ENCODE data around the gene ANP32A. TPM values are rescaled to one million over a fixed set of nuclear protein-coding genes. Genes with fewer than 3 reads are reported as not detected.

Gene ANP32A
- polyA plus RNA-seq, 1 donor: 201 TPM

GRCh38 chr15:68821841-68822381 lies 1.2 kb upstream of the ANP32A start:
- peak overlapping the region; percentile 89 for H3K4me3 ChIP-seq (ENCODE audit: low read length)
- DNase-seq: peak in 1 of 2 donors; percentile 83
- H3K27me3 ChIP-seq (ENCODE audit: control insufficient read depth, insufficient read depth, low read length): no peaks in the 10 kb centered on the region
- H3K4me1 ChIP-seq (ENCODE audit: control insufficient read depth, insufficient read depth, low read length): peaks cover 3% of the 10 kb centered on the region
- H3K36me3 ChIP-seq (ENCODE audit: control insufficient read depth, insufficient read depth, low read length): no peaks in the 10 kb centered on the region
- no peaks in the 10 kb centered on the region for H3K9me3 ChIP-seq (ENCODE audit: control insufficient read depth, low read depth, low read length)
- 6% methylated on average over 2 of the region's 16 CpGs for WGBS (ENCODE audit: insufficient coverage, low lambda C conversion rate)
- peak overlapping the region; percentile 97 for H3K27ac ChIP-seq (ENCODE audit: low read length)

GRCh38 chr15:68821190-68821840 lies 620 bp upstream of the ANP32A start:
- Histone ChIP-seq H3K27ac (ENCODE audit: low read length) (peak overlapping the region; percentile 97), H3K36me3 (ENCODE audit: control insufficient read depth, insufficient read depth, low read length) (no peaks in the 10 kb centered on the region), H3K27me3 (ENCODE audit: control insufficient read depth, insufficient read depth, low read length) (no peaks in the 10 kb centered on the region), H3K4me1 (ENCODE audit: control insufficient read depth, insufficient read depth, low read length) (peaks cover 6% of the 10 kb centered on the region), H3K9me3 (ENCODE audit: control insufficient read depth, low read depth, low read length) (no peaks in the 10 kb centered on the region), H3K4me3 (ENCODE audit: low read length) (peak overlapping the region; percentile 89)
- WGBS (ENCODE audit: insufficient coverage, low lambda C conversion rate): 0% methylated on average over 1 of the region's 60 CpGs
- DNase-seq: peak in 1 of 2 donors; percentile 55

DNA sequence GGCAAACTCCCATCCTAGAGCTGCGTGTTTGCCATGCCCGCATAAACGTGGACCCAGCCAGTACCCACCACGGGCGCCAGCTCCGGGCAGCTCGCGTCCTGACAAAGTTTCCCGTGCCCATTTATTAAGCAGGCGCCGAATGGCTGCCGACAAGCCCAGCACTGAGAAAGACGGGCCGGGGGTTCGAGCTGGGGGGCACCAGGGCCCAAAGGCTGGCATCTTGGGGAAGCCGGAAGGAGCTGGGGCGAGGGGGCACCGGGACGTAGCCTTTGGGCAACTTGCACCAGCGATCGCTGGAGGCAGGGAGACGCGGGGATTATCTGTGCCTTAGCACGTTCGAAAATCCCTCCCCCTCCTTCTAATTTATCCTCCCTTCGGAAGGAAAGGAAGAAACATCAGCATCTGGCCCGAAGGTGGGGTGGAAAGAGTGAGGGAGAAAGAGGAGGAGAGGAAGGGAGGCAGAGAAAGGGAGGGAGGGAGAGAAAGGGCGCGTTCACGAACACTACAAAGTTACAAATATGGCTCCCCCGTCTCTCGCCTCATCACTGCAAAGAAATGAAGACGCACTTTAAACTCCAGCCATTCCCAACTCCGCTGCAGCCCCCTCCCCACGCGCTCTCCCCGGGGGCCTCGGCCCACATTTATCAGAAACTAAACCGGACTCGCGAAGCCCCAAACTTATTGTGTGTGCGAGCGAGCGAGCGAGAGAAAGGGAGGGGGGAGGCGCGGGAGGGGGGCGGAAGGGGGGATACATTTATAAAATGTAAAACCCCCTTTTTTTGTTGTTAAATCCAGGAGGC lies 1.0 kb downstream of the ANP32A start:
- H3K27ac ChIP-seq (ENCODE audit: low read length): peak overlapping the region; percentile 97
- no peaks in the 10 kb centered on the region for H3K9me3 ChIP-seq (ENCODE audit: control insufficient read depth, low read depth, low read length)
- peaks cover 21% of the 10 kb centered on the region for H3K4me1 ChIP-seq (ENCODE audit: control insufficient read depth, insufficient read depth, low read length)
- H3K27me3 ChIP-seq (ENCODE audit: control insufficient read depth, insufficient read depth, low read length): no peaks in the 10 kb centered on the region
- WGBS (ENCODE audit: insufficient coverage, low lambda C conversion rate): 0% methylated on average over 2 of the region's 48 CpGs
- H3K36me3 ChIP-seq (ENCODE audit: control insufficient read depth, insufficient read depth, low read length): no peaks in the 10 kb centered on the region
- DNase-seq: peak in 1 of 2 donors; percentile 73
- H3K4me3 ChIP-seq (ENCODE audit: low read length): peak overlapping the region; percentile 89

DNA sequence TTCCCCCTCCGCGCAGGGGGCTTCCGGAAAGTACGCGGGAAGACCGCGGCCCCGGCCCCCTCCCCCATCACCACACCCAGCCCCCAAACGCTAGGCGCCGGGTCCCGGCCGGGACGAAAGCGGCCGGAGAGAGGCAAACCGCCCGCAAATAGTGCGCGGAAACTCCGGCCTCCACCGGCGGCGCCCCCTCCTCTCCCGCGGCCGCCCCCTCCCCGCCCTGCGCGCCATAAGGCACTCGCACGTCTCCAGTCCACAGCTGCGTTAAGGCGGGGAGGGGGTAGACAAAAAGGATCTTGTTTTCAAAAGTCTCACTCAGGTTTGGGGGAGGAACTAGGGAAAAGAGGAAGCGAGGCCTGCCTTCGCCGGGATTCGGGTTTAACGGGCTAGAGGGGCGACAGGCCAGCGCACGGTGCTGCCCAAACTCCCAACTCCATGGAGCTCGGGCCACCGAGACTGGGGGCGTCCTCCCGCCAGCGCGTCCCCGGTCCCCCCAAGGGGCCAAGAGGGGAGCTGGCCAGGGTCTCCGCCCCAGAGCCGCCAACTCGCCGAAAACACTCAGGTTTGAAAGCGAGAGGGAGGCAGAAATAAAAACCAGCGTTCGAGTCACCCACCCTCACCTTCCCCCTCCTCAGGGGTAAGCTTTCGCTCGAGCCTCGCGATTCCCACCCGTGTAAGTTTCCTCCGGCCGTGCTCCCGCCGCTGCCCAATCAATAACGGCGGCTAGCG lies 1.8 kb downstream of the ANP32A start:
- Histone ChIP-seq H3K4me1 (ENCODE audit: control insufficient read depth, insufficient read depth, low read length) (peaks cover 26% of the 10 kb centered on the region), H3K27me3 (ENCODE audit: control insufficient read depth, insufficient read depth, low read length) (no peaks in the 10 kb centered on the region), H3K4me3 (ENCODE audit: low read length) (peak overlapping the region; percentile 89), H3K36me3 (ENCODE audit: control insufficient read depth, insufficient read depth, low read length) (no peaks in the 10 kb centered on the region), H3K9me3 (ENCODE audit: control insufficient read depth, low read depth, low read length) (no peaks in the 10 kb centered on the region), H3K27ac (ENCODE audit: low read length) (peak overlapping the region; percentile 97)
- DNase-seq: peak; percentile 33 to 70
- no CpG with 5 or more reads among the region's 68 CpGs for WGBS (ENCODE audit: insufficient coverage, low lambda C conversion rate)

DNA sequence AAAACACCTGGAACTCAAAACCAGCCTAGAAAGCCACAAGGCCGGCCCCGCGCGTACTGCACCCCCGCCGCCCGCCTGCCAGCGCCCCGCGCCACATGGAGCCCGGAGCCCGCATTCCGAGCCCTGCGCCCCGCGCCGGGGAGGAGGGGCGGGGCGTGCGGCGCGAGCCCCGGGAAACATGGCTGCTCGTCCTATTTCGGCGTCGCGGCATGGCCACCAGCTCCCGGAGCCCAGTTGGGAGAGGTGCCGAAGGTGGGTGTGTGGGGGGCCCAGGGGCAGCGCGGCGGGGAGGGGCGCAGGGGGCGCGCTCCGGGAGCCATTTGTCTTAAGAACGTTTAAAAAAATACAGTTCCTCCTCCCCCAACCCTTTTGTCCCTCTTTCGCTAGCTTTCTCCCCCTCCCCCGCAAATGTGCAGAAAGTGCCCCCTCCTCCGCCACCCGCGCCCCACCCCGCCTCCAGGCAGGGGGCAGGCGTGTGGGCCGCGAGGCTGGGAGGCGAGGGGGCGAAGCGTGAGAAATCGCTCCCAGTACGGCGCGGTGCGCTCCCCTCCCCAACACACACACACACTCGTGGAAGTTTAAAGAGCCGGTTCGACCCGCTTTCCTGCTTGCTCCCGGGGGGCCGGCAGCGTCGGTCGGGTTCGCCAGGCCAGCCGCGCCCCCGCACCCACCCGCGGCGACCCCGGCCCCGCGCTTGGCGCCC lies 2.5 kb downstream of the ANP32A start:
- WGBS (ENCODE audit: insufficient coverage, low lambda C conversion rate): no CpG with 5 or more reads among the region's 75 CpGs
- Histone ChIP-seq H3K9me3 (ENCODE audit: control insufficient read depth, low read depth, low read length) (no peaks in the 10 kb centered on the region), H3K4me3 (ENCODE audit: low read length) (peak overlapping the region; percentile 89), H3K4me1 (ENCODE audit: control insufficient read depth, insufficient read depth, low read length) (peaks cover 29% of the 10 kb centered on the region), H3K36me3 (ENCODE audit: control insufficient read depth, insufficient read depth, low read length) (no peaks in the 10 kb centered on the region), H3K27me3 (ENCODE audit: control insufficient read depth, insufficient read depth, low read length) (no peaks in the 10 kb centered on the region), H3K27ac (ENCODE audit: low read length) (peak overlapping the region; percentile 97)
- DNase-seq: peak; percentile 49 to 79

GRCh38 chr15:68817304-68818065 lies 3.2 kb downstream of the ANP32A start:
- no CpG with 5 or more reads among the region's 64 CpGs for WGBS (ENCODE audit: insufficient coverage, low lambda C conversion rate)
- Histone ChIP-seq H3K27ac (ENCODE audit: low read length) (peak overlapping the region; percentile 97), H3K9me3 (ENCODE audit: control insufficient read depth, low read depth, low read length) (no peaks in the 10 kb centered on the region), H3K4me1 (ENCODE audit: control insufficient read depth, insufficient read depth, low read length) (peaks cover 29% of the 10 kb centered on the region), H3K36me3 (ENCODE audit: control insufficient read depth, insufficient read depth, low read length) (no peaks in the 10 kb centered on the region), H3K4me3 (ENCODE audit: low read length) (peak overlapping the region; percentile 89), H3K27me3 (ENCODE audit: control insufficient read depth, insufficient read depth, low read length) (no peaks in the 10 kb centered on the region)
- peak in 1 of 2 donors; percentile 89 for DNase-seq

DNA sequence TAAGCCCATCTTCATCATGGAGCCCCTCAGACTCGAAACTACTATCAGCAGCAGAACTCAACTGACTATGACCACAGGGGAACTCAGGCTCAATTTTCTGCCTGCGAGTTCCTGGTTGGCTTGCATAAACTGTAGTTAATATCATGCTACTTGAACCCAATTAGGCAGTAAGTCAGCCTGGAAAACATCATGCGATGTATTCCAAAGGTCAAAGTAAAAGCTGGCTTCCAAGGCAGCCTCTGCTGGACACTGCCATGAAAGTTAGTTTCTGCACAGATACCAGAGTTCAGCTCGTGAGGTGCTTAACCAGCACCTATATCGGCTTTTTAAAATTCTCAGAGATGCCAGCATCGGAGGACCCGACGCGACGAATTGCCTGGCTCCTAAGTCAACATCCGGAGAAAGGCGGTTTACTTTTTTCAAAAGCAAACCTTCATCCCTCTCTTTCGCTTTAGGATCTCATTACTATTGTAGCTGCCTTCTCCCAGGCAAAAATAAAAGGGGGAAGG lies 3.8 kb downstream of the ANP32A start:
- no peaks in the 10 kb centered on the region for H3K27me3 ChIP-seq (ENCODE audit: control insufficient read depth, insufficient read depth, low read length)
- WGBS (ENCODE audit: insufficient coverage, low lambda C conversion rate): 20% methylated on average over 1 of the region's 13 CpGs
- H3K36me3 ChIP-seq (ENCODE audit: control insufficient read depth, insufficient read depth, low read length): no peaks in the 10 kb centered on the region
- DNase-seq: peak; percentile 86 to 93
- H3K4me3 ChIP-seq (ENCODE audit: low read length): peak overlapping the region; percentile 89
- peak overlapping the region; percentile 97 for H3K27ac ChIP-seq (ENCODE audit: low read length)
- no peaks in the 10 kb centered on the region for H3K9me3 ChIP-seq (ENCODE audit: control insufficient read depth, low read depth, low read length)
- peaks cover 29% of the 10 kb centered on the region for H3K4me1 ChIP-seq (ENCODE audit: control insufficient read depth, insufficient read depth, low read length)

- H3K4me1 ChIP-seq (ENCODE audit: control insufficient read depth, insufficient read depth, low read length): peaks cover 29% of the 10 kb centered on the region
- H3K27me3 ChIP-seq (ENCODE audit: control insufficient read depth, insufficient read depth, low read length): no peaks in the 10 kb centered on the region
- no peaks in the 10 kb centered on the region for H3K36me3 ChIP-seq (ENCODE audit: control insufficient read depth, insufficient read depth, low read length)
- DNase-seq: no peak
- peak overlapping the region; percentile 97 for H3K27ac ChIP-seq (ENCODE audit: low read length)
- H3K4me3 ChIP-seq (ENCODE audit: low read length): peak overlapping the region; percentile 89
- H3K9me3 ChIP-seq (ENCODE audit: control insufficient read depth, low read depth, low read length): no peaks in the 10 kb centered on the region
- no CpG with 5 or more reads among the region's 4 CpGs for WGBS (ENCODE audit: insufficient coverage, low lambda C conversion rate)
These were observed 4.5 kb downstream of the ANP32A start for GRCh38 chr15:68816158-68816557.

- H3K27ac ChIP-seq (ENCODE audit: low read length): peak overlapping the region; percentile 97
- no peaks in the 10 kb centered on the region for H3K36me3 ChIP-seq (ENCODE audit: control insufficient read depth, insufficient read depth, low read length)
- no peaks in the 10 kb centered on the region for H3K27me3 ChIP-seq (ENCODE audit: control insufficient read depth, insufficient read depth, low read length)
- no peak overlapping the region for H3K4me3 ChIP-seq (ENCODE audit: low read length)
- no peaks in the 10 kb centered on the region for H3K9me3 ChIP-seq (ENCODE audit: control insufficient read depth, low read depth, low read length)
- peaks cover 29% of the 10 kb centered on the region for H3K4me1 ChIP-seq (ENCODE audit: control insufficient read depth, insufficient read depth, low read length)
- WGBS (ENCODE audit: insufficient coverage, low lambda C conversion rate): no CpG with 5 or more reads among the region's 4 CpGs
- DNase-seq: no peak
These were observed 5.1 kb downstream of the ANP32A start for GRCh38 chr15:68815598-68815997.

Data from large intestine (tissue), 3 donors.